Liver (tissue), 9 donors: ENCODE results near the gene BCL2L13. TPM values are rescaled to one million over a fixed set of nuclear protein-coding genes. Genes with fewer than 3 reads are reported as not detected.
A peak's percentile ranks its signal among the peaks of the same experiment; 100 is the strongest.

Source experiments
- DNase-seq: peaks from one replicate; pipeline ENCODE4 v3.0.0-alpha.2; 2017; ENCODE audit warnings: low spot score
- H3K27ac ChIP-seq, 2 donors: one replicate each; pipeline ENCODE4 v1.7.0; 2013; ENCODE audit warnings: inconsistent platforms in 2 of 2, low read length in 2 of 2, control low read depth in 1 of 2, low read depth in 1 of 2, mild to moderate bottlenecking in 1 of 2
- H3K27me3 ChIP-seq, 4 donors: one replicate each; pipeline versions ENCODE4 v1.6.1 to v1.7.0; 2013; ENCODE audit warnings: low read length in 3 of 4, inconsistent platforms in 1 of 4, mild to moderate bottlenecking in 1 of 4, moderate library complexity in 1 of 4; ENCODE audit not compliant: control insufficient read depth in 4 of 4, insufficient read depth in 4 of 4
- H3K36me3 ChIP-seq, 4 donors: one replicate each; pipeline versions ENCODE4 v1.6.1 to v1.7.0; 2013; ENCODE audit warnings: low read length in 3 of 4, mild to moderate bottlenecking in 3 of 4, low read depth in 1 of 4, moderate library complexity in 1 of 4; ENCODE audit not compliant: control insufficient read depth in 4 of 4, insufficient read depth in 3 of 4
- H3K4me1 ChIP-seq, 4 donors: one replicate each; pipeline versions ENCODE4 v1.6.1 to v1.7.0; 2013; ENCODE audit warnings: low read length in 3 of 4, mild to moderate bottlenecking in 3 of 4, moderate library complexity in 1 of 4; ENCODE audit not compliant: control insufficient read depth in 4 of 4, insufficient read depth in 4 of 4
- H3K4me3 ChIP-seq, 3 donors: one replicate each; pipeline versions ENCODE4 v1.6.1 to v1.7.0; 2013; ENCODE audit warnings: low read length in 3 of 3, control low read depth in 1 of 3, low read depth in 1 of 3, mild to moderate bottlenecking in 1 of 3
- H3K9ac ChIP-seq, 2 donors: one replicate each; pipeline ENCODE4 v1.7.0; 2013; ENCODE audit warnings: low read length in 2 of 2, mild to moderate bottlenecking in 2 of 2, moderate library complexity in 2 of 2, control low read depth in 1 of 2, low read depth in 1 of 2
- H3K9me3 ChIP-seq, 4 donors: one replicate each; pipeline versions ENCODE4 v1.6.1 to v1.7.0; 2013; ENCODE audit warnings: low read length in 3 of 4; ENCODE audit not compliant: control insufficient read depth in 4 of 4
- FOXA2 ChIP-seq: IDR thresholded peaks from 2 replicates; pipeline ENCODE4 v1.6.1; 2016; ENCODE audit warnings: antibody characterized with exemption
- HNF4A ChIP-seq, 2 donors: conservative IDR thresholded peaks; 2 replicates each; pipeline ENCODE4 v1.6.1; 2016; ENCODE audit warnings: antibody characterized with exemption in 2 of 2, mild to moderate bottlenecking in 2 of 2
- HNF4G ChIP-seq: IDR thresholded peaks from 2 replicates; pipeline ENCODE4 v1.6.1; 2016; ENCODE audit warnings: antibody characterized with exemption
- JUND ChIP-seq, 2 donors: IDR thresholded peaks; 2 replicates each; pipeline ENCODE4 v1.6.1; 2016; ENCODE audit warnings: antibody characterized with exemption in 2 of 2
- MAX ChIP-seq: IDR thresholded peaks from 2 replicates; pipeline ENCODE4 v1.6.1; 2016; ENCODE audit warnings: antibody characterized with exemption
- NR2F2 ChIP-seq: IDR thresholded peaks from 2 replicates; pipeline ENCODE4 v1.6.1; 2016; ENCODE audit warnings: antibody characterized with exemption
- RAD21 ChIP-seq, 2 donors: IDR thresholded peaks; 2 replicates each; pipeline ENCODE4 v1.6.1; 2016; ENCODE audit warnings: antibody characterized with exemption in 2 of 2, mild to moderate bottlenecking in 2 of 2
- RXRA ChIP-seq, 2 donors: IDR thresholded peaks; 2 replicates each; pipeline ENCODE4 v1.6.1; 2017 to 2018; ENCODE audit warnings: antibody characterized with exemption in 2 of 2, mild to moderate bottlenecking in 1 of 2
- SP1 ChIP-seq: IDR thresholded peaks from 2 replicates; pipeline ENCODE4 v1.6.1; 2018; ENCODE audit warnings: antibody characterized with exemption, mild to moderate bottlenecking
- TAF1 ChIP-seq: conservative IDR thresholded peaks from 2 replicates; pipeline ENCODE4 v1.6.1; 2016; ENCODE audit warnings: antibody characterized with exemption, mild to moderate bottlenecking
- ZBTB33 ChIP-seq: IDR thresholded peaks from 2 replicates; pipeline ENCODE4 v1.6.1; 2016; ENCODE audit warnings: antibody characterized with exemption
- WGBS: extraction: QIAGEN DNeasy Blood & Tissue Kit; methylation state at CpG from one replicate; pipeline ENCODE4 v1.1.7; 2013; 5-methylcytosine and 5-hydroxymethylcytosine counted together
- polyA plus RNA-seq, 2 donors: library from polyadenylated mRNA; stranded (reverse) in 1 of 2; unstranded in 1 of 2; fragments of 200-250 nt in 1 of 2; fragments of >200 nt in 1 of 2; fragmentation: Nextera tagmentation in 1 of 2; extraction: Ambion mirVana in 1 of 2; gene quantifications; one replicate each; pipeline versions ENCODE4 v1.2.1 to v1.2.3, GENCODE V29; 2013 to 2015
- total RNA-seq, 2 donors: library from RNA; depleted of rRNA; stranded (reverse); fragments of >200 nt; gene quantifications; one replicate each; pipeline ENCODE4 v1.2.3, GENCODE V29; 2014
- TF ChIP-seq, protein P1 (sequence below): IDR thresholded peaks from 2 replicates; pipeline ENCODE4 v1.6.1; 2016; ENCODE audit warnings: antibody characterized with exemption
- TF ChIP-seq, protein P2 (sequence below): fragments of 150-350 bp; IDR thresholded peaks from 2 replicates; pipeline ENCODE4 v1.5.1; 2017; ENCODE audit warnings: improper control_type of control experiment, low read depth, low read length; ENCODE audit not compliant: missing input control
- donor health status: healthy.
- donor health status: healthy.
- donor health status: healthy.
- donor health status: healthy.
- donor health status: healthy.

Gene BCL2L13
- total and polyA plus RNA-seq, 4 donors: 22.3 to 31.8 (median 24.5) TPM

DNA sequence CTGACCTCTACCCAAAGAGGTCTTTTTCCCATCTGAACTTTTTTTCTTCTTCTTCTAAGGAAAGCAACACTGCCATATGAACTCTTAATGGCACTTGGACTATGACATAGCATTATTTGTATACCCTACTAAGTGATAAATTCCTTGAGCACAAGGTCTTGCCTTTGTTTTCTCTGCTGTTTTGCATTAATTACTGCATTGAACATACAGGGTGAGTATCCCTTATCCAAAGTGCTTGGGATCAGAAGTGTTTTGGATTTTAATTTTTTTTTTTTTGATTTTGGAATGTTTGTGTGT lies 86.9 kb downstream of the BCL2L13 start:
- H3K9ac ChIP-seq: no peak overlapping the region
- H3K36me3 ChIP-seq: peaks cover 4 to 20% (median 16%) of the 10 kb centered on the region in 4 donors
- TF ChIP-seq, protein P1, sequence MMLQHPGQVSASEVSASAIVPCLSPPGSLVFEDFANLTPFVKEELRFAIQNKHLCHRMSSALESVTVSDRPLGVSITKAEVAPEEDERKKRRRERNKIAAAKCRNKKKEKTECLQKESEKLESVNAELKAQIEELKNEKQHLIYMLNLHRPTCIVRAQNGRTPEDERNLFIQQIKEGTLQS: no peak
- TF ChIP-seq RAD21 (IDR thresholded peaks at IDR 0.05) (no peak), JUND (IDR thresholded peaks at IDR 0.05) (no peak)
- DNase-seq: no peak
- H3K4me3 ChIP-seq: no peak overlapping the region
- no peak overlapping the region for H3K27ac ChIP-seq
- H3K9me3 ChIP-seq: no peaks in the 10 kb centered on the region
- H3K4me1 ChIP-seq: no peaks in the 10 kb centered on the region
- no peaks in the 10 kb centered on the region for H3K27me3 ChIP-seq

DNA sequence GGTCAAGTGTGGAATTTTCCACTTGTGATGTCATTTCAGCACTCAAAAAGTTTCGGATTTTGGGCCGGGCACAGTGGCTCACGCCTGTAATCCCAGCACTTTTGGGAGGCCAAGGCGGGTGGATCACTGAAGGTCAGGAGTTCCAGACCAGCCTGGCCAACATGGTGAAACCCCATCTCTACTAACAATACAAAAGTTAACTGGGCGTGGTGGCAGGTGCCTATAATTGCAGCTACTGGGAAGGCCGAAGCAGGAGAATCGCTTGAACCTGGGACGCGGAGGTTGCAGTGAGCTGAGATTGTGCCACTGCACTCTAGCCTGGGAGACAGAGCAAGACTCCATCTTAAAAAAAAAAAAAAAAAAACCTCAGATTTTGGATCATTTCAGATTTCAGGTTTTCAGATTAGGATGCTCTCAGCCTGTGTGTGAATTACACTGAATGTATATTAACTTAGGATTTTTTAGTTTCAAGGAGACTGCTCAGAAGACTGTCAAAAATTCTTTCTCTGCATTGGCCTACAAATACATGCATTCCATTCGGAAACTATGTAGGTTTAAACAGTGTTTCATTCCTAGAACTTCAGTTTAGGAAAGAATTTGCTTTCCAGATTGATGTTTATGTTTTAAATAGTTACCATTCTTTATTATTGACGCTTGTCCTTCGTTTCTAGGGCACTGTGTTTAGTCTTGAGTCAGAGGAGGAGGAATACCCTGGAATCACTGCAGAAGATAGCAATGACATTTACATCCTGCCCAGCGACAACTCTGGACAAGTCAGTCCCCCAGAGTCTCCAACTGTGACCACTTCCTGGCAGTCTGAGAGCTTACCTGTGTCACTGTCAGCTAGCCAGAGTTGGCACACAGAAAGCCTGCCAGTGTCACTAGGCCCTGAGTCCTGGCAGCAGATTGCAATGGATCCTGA lies 87.7 kb downstream of the BCL2L13 start:
- Histone ChIP-seq H3K36me3 (peaks cover 5 to 20% (median 16%) of the 10 kb centered on the region in 4 donors), H3K27me3 (no peaks in the 10 kb centered on the region), H3K27ac (no peak overlapping the region), H3K9me3 (no peaks in the 10 kb centered on the region), H3K4me3 (no peak overlapping the region), H3K4me1 (peaks cover 0 to 2% (median 0%) of the 10 kb centered on the region in 4 donors), H3K9ac (no peak overlapping the region)
- 86% methylated on average over 13 of the region's 13 CpGs for WGBS
- DNase-seq: no peak
- TF ChIP-seq RXRA (IDR thresholded peaks at IDR 0.05) (peak in 1 of 2 donors; percentile 4), HNF4G (no peak)

- H3K9me3 ChIP-seq: no peaks in the 10 kb centered on the region
- H3K27me3 ChIP-seq: no peaks in the 10 kb centered on the region
- no peak for DNase-seq
- peaks cover 5 to 20% (median 16%) of the 10 kb centered on the region in 4 donors for H3K36me3 ChIP-seq
- no peak for TF ChIP-seq SP1
- H3K4me3 ChIP-seq: no peak overlapping the region
- WGBS: 90% methylated on average over 18 of the region's 18 CpGs
- peaks cover 0 to 11% (median 8%) of the 10 kb centered on the region in 4 donors for H3K4me1 ChIP-seq
- no peak overlapping the region for H3K9ac ChIP-seq
- no peak overlapping the region for H3K27ac ChIP-seq
These were observed 88.7 kb downstream of the BCL2L13 start for GRCh38 chr22:17726928-17727897.

DNA sequence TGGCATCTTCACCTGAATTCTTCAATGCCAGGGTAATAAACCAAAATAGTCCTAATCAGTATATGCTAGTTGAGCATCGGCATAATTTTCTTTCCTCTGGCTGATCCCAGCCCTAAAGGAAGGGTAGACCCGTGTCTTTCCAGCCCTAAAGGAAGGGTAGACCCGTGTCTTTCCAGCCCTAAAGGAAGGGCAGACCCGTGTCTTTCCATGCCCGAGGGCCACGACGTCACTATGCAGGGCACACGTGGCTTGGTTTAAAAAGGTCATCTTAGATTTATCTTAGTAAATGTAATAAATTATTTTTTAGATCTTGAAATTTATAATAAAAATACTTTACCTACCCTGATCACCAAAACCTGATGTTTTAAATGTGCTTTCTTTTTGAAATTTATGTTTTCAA lies 90.2 kb downstream of the BCL2L13 start:
- Histone ChIP-seq H3K9me3 (no peaks in the 10 kb centered on the region), H3K4me3 (no peak overlapping the region), H3K9ac (no peak overlapping the region), H3K4me1 (peaks cover 3 to 27% (median 23%) of the 10 kb centered on the region in 4 donors), H3K27me3 (no peaks in the 10 kb centered on the region), H3K27ac (no peak overlapping the region), H3K36me3 (peaks cover 5 to 22% (median 18%) of the 10 kb centered on the region in 4 donors)
- no peak for DNase-seq
- TF ChIP-seq, protein P1: no peak
- no peak for TF ChIP-seq HNF4G
- no peak for TF ChIP-seq TAF1
- no peak for TF ChIP-seq RXRA (IDR thresholded peaks at IDR 0.05)
- no peak for TF ChIP-seq JUND (IDR thresholded peaks at IDR 0.05)
- no peak for TF ChIP-seq HNF4A (conservative IDR thresholded peaks at IDR 0.05)
- TF ChIP-seq, protein P2, sequence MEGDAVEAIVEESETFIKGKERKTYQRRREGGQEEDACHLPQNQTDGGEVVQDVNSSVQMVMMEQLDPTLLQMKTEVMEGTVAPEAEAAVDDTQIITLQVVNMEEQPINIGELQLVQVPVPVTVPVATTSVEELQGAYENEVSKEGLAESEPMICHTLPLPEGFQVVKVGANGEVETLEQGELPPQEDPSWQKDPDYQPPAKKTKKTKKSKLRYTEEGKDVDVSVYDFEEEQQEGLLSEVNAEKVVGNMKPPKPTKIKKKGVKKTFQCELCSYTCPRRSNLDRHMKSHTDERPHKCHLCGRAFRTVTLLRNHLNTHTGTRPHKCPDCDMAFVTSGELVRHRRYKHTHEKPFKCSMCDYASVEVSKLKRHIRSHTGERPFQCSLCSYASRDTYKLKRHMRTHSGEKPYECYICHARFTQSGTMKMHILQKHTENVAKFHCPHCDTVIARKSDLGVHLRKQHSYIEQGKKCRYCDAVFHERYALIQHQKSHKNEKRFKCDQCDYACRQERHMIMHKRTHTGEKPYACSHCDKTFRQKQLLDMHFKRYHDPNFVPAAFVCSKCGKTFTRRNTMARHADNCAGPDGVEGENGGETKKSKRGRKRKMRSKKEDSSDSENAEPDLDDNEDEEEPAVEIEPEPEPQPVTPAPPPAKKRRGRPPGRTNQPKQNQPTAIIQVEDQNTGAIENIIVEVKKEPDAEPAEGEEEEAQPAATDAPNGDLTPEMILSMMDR: no peak
- TF ChIP-seq RAD21 (IDR thresholded peaks at IDR 0.05): no peak
- TF ChIP-seq NR2F2: no peak
- TF ChIP-seq FOXA2: no peak
- TF ChIP-seq SP1: no peak
- no peak for TF ChIP-seq ZBTB33
- no peak for TF ChIP-seq MAX
- WGBS: 94% methylated on average over 8 of the region's 8 CpGs
